Activated CD8-positive, alpha-beta memory T cell treated with anti-CD3 and anti-CD28 coated beads, Interleukin-2, amount 50 U/mL, for 4 hours (primary cell): Measurements from ENCODE around the gene TNFRSF13B.
A peak's percentile ranks its signal among the peaks of the same experiment; 100 is the strongest.
"Not testable (repeated sequence)": the region's sequence is repeated elsewhere in the genome, so short reads cannot be mapped to it uniquely, and the experiment has no call there.

ENCODE experiments used
- DNase-seq: peaks from one replicate; pipeline ENCODE4 v3.0.0-alpha.2; 2020

The TNFRSF13B gene

GRCh38 chr17:17004997-17005614 is 33.2 kb upstream of the TNFRSF13B start:
- not testable (repeated sequence) for DNase-seq

- DNase-seq, result no peak
Observed at GRCh38 chr17:17004251-17004996, 32.5 kb upstream of the TNFRSF13B start.

- not testable (repeated sequence) for DNase-seq
Observed at GRCh38 chr17:17002731-17003715, 31.1 kb upstream of the TNFRSF13B start.

- DNase-seq, result peak; percentile 78
Observed at GRCh38 chr17:17001874-17002520, 30.1 kb upstream of the TNFRSF13B start.

- no peak for DNase-seq
Observed at GRCh38 chr17:17001076-17001777, 29.3 kb upstream of the TNFRSF13B start.

- no peak for DNase-seq
Observed at GRCh38 chr17:16999931-17000625, 28.2 kb upstream of the TNFRSF13B start.

- DNase-seq, result peak; percentile 77
Observed at GRCh38 chr17:16997514-16998429, 25.9 kb upstream of the TNFRSF13B start.

GRCh38 chr17:16996726-16997125 is 24.8 kb upstream of the TNFRSF13B start:
- DNase-seq, result not testable (repeated sequence)

- no peak for DNase-seq
Observed at GRCh38 chr17:16995930-16996329, 24.0 kb upstream of the TNFRSF13B start.

- no peak for DNase-seq
Observed at GRCh38 chr17:16994631-16995030, 22.7 kb upstream of the TNFRSF13B start.

GRCh38 chr17:16991349-16992009 is 19.6 kb upstream of the TNFRSF13B start:
- DNase-seq, result peak; percentile 82

- DNase-seq, result no peak
Observed at GRCh38 chr17:16989953-16990860, 18.3 kb upstream of the TNFRSF13B start.

GRCh38 chr17:16989230-16989952 is 17.5 kb upstream of the TNFRSF13B start:
- no peak for DNase-seq

- no peak for DNase-seq
Observed at GRCh38 chr17:16988749-16989229, 16.9 kb upstream of the TNFRSF13B start.

- peak; percentile 41 for DNase-seq
Observed at GRCh38 chr17:16987830-16988601, 16.1 kb upstream of the TNFRSF13B start.

GRCh38 chr17:16987066-16987829 is 15.3 kb upstream of the TNFRSF13B start:
- DNase-seq, result no peak
